GM20431 (cell line): Measurements from ENCODE around the gene OR4D2.
"Not testable (repeated sequence)": the region's sequence is repeated elsewhere in the genome, so short reads cannot be mapped to it uniquely, and the experiment has no call there.

Experiments
- in situ Hi-C: fragments of 300-500 bp; cut with MseI, MboI; formaldehyde crosslinking; loops from one replicate; pipeline ENCODE4 v1.15.0; 2020; ENCODE audit warnings: low sequenced_read_pairs; ENCODE audit not compliant: unreplicated experiment

Gene OR4D2

DNA sequence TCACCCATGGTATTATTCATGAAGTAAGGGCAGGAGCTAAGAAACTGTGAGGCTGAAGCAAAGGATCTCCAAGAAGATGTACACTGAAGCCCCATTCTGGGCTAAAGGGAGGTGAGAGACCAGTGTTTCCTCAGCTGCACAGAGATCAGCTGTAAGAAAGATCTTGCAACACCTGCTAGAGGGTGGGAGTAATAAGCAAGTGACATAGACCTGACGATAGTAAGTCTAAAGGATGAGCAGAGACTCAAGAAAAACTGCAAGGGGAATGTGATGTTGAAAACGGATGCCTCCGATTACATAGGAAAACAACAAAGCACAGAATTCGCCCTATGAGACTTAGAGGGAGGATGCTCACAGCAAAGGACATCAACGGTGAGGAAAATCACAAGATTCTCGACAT lies at the start of gene OR4D2:
Gene OR4D2 (plus strand): TSS at position 301 of the 400 bp plus-strand sequence. CDS start 2,674 bp downstream, outside the sequence.
- in situ Hi-C loops = no loop called here

DNA sequence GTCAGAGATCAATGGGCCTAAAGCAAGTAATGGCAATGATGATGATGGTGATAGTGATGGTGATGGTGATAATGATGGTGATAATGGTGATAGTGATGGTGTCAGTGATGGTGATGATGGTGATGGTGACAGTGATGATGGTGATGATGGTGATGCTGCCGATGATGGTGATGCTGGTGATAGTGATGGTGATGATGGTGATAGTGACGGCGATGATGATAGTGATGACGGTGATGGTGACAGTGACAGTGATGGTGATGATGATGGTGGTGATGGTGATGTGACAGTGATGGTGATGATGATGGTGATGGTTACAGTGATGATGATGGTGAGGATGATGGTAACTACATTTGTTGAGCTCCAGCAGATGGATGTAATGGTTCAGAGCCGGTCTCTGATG lies 49.4 kb upstream of the OR4D2 start:
- in situ Hi-C loops = loop anchor here (10.0 kb wide), 1 partner anchor 263 kb away; the partner anchor contains the start of gene MRPS23

DNA sequence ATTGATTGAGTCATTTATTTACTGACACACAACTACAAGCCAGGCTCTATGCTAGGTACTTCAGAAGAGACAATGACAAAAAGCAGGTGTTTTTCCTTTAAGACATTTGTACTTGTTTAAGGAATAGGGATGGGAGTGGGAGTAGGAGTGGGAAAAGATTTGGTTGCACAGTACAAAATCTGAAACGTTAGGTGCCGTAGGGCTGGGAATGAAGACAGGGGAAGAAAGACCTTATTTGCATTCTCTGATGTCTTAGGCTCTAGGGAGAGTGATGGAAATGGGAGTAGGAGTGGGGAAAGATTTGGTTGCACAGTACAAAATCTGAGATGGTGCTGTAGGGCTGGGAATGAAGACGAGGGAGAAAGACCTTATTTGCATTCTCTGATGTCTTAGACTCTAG lies 47.3 kb upstream of the OR4D2 start:
- in situ Hi-C loops = loop anchor here (10.0 kb wide), 1 partner anchor 265 kb away; the partner anchor contains the start of gene MRPS23

DNA sequence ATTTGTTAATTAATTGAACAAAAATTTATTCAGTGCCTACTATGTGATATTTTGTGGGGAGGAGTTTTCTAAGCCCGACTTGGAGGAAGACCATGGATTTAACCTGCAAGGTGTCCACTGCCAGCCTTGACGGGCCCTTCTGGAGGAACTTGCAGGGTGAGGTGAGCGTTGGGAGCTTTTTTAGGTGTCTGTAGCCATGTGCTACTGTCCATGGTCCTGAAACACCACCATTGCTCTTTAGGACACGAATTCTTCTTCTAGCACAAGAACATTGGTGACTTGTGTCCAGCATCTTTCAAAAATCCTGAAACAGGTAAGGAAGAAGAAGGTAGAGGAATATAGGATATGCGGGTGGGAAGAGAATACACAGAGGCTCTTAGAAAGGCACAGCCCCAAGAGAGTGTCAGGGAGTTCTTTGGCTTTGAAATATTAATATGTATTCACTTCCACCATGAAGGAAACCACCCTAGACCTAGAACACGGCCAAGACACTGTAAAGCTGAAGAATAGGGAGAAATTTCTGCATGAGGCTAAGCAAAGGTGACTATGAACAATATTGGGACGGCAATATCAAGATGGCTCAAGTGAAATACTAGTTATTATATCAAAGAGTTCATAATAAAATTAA lies 46.5 kb upstream of the OR4D2 start:
- in situ Hi-C loops = no loop called here

DNA sequence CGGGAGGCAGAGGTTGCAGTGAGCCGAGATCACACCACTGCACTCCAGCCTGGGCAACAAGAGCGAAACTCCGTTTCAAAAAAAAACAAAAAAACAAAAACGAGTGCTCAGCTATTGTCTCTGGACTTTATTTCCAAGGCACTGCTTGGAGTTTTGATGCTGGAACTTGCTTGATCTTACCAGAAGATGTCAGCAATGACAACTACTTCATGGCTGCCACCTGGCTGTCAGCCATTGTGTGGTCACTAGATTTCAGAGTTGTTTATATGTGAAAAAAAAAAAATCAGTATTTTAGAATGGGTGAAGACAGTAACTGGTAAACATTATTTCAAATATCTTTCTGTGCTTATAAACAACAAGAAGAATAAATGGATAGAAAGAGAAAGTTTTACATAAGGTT lies 44.9 kb upstream of the OR4D2 start:
- in situ Hi-C loops = no loop called here

DNA sequence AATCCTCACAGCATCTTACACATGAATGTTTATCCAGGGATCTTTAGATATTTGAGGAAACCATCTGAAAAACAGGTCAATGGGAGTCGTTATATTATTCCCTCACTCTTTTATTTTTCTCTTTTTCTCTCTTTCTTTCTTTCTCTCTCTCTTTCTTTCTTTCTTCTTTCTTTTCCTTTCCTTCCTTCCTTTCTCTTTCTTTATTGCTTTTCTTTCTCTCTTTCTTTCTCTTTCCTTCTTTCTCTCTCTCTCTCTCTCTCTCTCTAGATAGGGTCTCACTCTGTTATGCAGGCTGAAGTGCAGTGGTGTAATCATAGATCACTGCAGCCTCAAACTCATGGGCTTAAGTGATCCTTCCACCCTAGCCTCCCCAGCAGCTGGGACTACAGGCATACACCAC lies 38.9 kb upstream of the OR4D2 start:
- in situ Hi-C loops = no loop called here

DNA sequence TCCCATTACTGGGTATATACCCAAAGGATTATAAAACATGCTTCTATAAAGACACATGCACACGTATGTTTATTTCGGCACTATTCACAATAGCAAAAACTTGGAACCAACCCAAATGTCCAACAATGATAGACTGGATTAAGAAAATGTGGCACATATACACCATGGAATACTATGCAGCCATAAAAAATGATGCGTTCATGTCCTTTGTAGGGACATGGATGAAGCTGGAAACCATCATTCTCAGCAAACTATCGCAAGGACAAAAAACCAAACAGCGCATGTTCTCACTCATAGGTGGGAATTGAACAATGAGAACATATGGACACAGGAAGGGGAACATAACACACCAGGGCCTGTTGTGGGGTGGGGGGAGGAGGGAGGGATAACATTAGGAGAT lies 34.1 kb upstream of the OR4D2 start:
- in situ Hi-C loops = not testable (repeated sequence)

DNA sequence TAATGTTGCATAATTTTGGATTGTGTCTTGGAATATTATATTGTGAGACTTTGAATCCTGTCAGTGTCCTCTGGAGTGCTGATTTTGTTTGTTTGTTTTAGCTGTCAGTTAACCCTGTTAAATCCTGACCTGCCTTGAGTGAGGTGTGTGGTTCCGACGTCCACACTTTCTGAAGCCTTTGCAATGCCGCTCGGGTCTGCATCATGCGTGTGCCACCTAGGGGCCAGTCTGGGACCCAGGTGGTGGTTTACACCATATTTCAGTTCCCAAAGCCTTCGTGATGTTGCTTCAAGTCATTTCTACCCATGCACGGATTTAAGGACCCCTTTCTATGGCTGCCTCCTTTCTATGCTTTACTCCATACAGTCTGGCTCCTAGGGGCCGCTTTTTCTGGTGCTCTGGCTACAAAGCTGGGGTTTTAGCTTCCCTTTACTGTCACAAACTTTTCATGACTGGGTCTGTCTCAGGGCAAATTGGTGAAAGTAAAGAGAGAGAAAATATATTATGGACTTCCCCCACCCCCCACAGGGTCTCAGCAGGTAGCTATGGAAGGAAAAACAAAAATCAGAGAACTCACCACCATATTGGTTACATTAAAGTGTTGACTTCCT lies 30.0 kb upstream of the OR4D2 start:
- in situ Hi-C loops = no loop called here

DNA sequence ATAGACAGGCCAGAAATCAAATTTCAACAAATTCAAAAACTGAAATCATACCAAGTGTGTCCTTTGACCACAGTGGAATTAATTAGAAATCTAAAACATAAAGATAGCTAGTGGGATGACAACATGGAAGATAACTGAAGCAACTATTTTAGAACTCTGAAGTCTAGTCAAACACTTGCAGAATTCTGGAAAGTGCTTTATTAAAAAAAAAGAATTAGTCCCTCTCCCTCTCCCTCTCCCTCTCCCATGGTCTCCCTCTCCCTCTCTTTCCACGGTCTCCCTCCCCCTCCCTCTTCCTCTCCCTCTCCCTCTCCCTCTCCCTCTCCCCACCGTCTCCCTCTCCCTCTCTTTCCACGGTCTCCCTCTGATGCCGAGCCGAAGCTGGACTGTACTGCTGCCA lies 25.3 kb upstream of the OR4D2 start:
- in situ Hi-C loops = no loop called here

DNA sequence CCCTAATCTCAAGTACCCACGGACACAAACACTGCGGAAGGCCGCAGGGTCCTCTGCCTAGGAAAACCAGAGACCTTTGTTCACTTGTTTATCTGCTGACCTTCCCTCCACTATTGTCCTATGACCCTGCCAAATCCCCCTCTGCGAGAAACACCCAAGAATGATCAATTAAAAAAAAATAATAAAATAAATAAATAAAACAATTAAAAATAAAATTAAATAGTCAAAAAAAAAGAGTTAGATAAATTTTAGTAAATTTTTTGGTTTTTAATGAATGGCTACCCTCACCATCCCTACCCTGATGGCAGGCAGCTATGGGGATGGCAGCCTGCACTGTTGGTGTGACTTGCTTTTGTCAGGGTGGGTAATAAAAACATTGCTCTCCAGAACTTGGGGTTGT lies 23.4 kb upstream of the OR4D2 start:
- in situ Hi-C loops = not testable (repeated sequence)

DNA sequence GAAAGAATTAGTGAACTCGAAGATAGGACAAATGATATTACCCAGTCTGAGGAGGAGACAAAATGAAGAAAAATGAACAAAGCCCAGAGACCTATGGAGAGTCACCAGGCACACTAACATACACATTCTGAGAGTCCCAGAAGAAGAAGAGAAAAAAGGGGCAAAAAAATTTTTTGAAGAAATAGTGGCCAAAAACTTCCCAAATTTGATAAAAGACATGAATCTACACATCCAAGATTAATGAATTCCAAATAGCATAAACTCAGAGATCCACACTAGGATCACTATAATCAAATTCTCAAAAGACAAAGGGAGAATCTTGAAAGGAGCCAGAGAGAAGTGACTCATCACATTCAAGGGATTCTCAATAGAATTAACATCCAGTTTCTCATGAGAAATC lies 22.0 kb upstream of the OR4D2 start:
- in situ Hi-C loops = no loop called here

DNA sequence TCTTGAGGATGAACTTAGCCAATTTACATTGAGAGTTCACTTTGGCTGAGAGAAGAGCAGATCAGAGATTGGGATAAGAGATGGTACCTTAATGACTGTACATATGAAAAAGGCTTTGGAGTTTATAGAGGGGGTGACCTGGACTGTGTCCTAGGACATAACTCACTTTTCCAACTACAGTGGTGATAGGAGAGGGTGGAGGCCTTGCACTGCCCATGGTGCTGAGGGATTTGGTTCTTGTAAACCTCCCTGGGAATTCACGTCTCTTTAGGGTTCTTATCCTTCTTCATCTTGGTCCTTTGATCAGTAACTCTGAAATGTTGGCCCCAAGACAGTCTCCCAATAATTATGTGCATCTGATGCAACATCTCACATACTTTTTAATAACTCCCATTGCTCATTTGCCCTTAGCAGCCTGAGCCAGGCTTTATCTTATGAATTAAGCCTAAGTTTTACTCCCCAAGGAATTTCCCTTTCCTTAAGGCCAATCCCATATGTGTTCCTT lies 18.8 kb upstream of the OR4D2 start, which contains the start of gene OR4D1:
Gene OR4D1 (plus strand): TSS at position 455 of the 505 bp plus-strand sequence. CDS start 6,770 bp downstream, outside the sequence.
- in situ Hi-C loops = no loop called here

DNA sequence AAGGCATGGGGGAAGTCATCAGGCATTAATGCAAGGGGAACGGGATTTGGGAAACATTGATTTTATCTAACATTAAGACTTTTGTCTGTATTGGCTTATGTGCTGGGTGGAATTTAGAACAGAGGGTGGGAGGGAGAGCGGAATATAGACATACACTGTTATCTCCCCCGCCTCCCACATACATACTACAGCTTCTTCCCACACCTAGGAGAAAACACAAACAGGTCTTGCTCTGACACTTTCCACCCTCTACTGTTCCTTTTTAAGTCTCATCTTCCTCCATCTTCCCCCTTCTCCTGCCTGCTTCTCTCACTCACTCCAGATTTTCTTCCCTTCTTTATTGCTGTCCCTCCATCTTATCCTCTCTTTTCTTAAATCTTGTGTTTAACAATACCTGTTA lies 18.2 kb upstream of the OR4D2 start:
- in situ Hi-C loops = no loop called here

DNA sequence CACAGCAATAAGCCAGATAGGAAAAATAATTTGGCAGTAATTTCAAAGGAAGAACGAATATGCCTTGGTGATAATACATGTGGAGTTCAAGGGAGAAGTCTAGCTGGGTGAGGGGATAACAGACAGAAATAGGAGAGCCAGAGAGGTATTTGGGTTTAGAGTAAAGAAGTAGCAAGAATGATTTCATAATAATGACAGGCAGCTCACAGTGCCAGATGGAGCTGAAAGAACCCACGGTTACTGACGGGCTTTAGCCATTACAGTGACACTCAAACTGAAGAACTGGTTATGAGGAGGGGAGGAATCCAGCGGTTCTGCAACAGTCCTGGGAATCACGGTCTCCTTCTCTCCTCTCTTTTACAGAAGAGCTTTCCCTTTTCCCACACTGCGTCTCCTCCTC lies 16.4 kb upstream of the OR4D2 start:
- in situ Hi-C loops = no loop called here

DNA sequence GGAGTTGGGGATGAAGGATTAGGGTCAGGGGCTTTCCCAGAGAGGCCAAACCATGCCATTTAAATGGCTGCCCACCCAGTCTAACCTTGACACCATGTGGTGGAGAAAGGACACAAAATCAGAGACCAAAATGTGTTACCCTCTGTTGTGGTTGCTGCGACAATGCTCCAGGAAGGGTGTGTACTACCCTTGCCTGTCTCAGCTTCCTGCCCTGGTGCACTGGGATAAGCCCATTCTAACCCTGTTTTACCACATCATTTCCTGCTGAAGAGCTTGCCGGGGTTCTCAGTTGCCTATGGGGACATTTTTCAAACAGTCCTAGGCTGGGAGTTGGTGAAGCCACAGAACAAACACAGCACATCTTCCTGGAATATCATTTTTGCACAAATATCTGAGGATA lies 13.7 kb upstream of the OR4D2 start:
- in situ Hi-C loops = no loop called here

DNA sequence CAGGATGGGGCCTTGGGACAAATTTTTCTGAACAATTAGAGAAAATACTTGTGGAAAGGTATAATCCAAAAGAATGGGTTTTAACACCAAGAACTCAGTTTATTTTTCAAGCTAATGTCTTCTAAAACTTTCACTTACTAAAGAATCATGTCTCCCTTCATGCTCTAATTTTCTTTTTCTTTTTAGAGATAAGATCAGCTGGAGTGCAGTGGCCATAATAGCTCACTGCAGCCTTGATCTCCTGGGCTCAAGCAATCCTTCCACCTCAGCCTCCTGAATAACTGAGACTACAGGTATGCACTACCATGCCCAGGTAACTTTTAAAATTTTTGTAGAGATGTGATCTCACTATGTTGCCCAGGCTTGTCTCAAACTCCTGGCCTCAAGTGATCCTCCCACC lies 13.1 kb upstream of the OR4D2 start:
- in situ Hi-C loops = no loop called here

DNA sequence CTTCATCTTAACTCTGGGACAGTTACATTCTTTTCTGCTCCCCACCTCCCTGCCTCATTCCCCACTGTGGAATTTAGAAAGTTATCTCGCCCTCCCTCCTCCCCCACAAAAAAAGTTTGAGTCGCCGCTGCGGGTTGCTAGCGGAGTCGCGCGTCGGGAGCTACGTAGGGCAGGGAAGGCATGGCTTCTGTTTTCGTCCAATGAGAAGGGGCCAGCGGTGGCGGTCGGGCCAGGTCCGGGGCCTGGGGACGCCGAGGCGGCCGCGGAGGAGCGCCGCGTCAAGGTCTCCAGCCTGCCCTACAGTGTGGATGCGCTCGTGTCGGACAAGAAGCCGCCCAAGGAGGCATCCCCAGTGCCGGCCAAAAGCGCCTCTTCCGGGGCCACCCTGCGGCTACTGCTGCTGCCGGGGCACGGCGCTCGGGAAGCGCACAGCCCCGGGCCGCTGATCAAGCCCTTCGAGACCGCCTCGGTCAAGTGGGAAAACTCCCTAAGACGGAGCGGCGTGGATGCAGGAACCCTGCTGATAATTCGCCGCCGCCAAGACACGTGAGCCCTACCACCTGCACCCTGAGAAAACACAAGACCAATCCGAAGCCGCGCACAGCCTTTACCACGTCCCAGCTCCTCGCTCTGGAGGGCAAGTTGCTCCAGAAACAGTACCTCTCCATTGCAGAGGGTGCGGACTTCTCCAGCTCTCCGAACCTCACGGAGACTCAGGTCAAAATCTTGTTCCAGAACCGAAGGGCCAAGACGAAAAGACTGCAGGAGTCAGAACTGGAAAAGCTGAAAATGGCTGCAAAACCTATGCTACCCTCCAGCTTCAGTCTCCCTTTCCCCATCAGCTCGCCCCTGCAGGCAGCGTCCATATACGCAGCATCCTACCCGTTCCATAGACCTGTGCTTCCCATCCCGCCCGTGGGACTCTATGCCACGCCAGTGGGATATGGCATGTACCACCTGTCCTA lies 9.7 kb upstream of the OR4D2 start:
- in situ Hi-C loops = no loop called here

DNA sequence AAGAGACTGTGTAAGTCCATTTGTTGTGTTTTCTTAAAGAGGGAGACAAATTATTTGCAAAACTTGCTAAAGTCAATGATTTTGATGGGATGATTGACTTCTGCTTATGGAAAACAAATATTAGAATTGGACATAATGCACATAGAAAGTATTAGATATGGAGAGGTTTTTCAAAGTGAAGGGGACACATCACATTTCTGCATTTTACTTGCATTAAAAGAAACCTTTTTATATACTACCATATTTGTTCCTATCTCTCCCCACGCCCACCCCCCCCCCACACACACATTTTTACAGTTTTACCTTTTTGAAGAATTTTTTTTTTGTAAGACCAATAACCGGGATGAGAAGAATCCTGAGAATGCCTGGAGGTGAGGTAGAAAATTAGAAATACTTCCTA lies 8.6 kb upstream of the OR4D2 start:
- in situ Hi-C loops = no loop called here

DNA sequence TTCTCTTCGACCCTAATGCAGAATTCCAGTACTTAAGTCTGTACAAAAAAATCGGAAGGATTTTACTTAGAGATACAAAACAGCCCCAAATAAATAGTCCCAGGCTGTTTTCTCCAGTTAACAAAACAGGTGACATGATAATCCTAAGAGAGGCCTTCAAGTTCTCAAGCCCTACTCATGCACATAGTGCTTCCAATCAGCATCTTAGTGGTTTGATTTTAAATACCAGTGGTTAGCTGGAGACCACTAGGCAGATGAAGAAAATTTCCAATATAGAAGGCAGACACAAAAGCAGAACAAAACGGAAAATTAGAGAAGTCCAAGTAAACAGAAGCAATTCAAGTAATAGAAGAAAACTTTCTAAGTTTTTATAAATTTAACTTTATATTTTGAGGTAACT lies 5.2 kb upstream of the OR4D2 start:
- in situ Hi-C loops = no loop called here

DNA sequence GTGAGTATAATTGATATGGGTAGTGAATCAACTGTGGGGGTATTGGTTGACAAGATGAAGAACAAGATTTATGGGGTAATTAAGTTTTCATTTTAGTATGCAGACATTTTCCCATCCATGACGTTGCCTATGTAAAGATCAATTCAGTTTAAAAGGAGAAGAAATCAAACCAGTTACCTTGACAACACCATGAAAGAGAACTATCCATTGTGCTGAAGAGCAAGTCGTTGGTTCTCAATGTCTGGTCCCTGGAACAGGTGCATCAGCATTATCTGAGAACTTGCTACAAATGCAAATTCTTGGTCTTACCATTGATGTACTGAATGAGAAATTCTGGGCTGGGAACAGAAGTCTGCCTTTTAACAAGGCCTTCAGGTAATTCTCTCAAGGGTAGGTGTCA lies 801 bp upstream of the OR4D2 start:
- in situ Hi-C loops = no loop called here

DNA sequence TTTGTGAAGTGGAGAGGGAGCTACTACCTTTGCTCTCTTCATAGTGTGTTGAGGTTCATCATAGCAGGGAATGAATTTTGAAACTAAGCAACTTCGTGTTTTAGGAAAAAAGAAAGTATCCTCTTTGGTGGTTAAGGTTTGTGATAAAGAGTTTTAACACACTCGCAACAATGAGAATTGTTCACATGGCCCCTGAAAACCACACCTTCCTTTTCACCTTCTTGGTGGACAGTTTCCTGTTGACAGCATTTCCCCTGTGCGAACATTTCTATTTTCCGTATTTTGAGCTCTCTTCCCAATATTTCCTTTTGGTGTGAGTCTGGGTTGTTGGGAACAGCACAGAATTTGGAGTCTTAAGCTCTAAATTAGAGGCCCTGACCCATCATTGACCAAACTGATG lies 3.8 kb downstream of the OR4D2 start:
- in situ Hi-C loops = no loop called here
